Neural cell (in vitro differentiated cells): ENCODE measurements around the gene PRELID2. TPM values are rescaled to one million over a fixed set of nuclear protein-coding genes. Genes with fewer than 3 reads are reported as not detected.

Experiments
- H2AFZ ChIP-seq: fragments of 200-600, 300-800 bp; sonication (generic), shearing (Covaris generic); 2 replicates; pipeline ENCODE4 v1.6.0; 2014; ENCODE audit warnings: low read depth, mild to moderate bottlenecking, antibody characterized with exemption, low read length, moderate library complexity
- H3F3A ChIP-seq: fragments of 200-600 bp; shearing (Covaris generic); 2 replicates; pipeline ENCODE4 v1.6.1; 2016; ENCODE audit warnings: mild to moderate bottlenecking, moderate library complexity, mixed read lengths, antibody characterized with exemption, low read length; ENCODE audit not compliant: insufficient read depth, poor library complexity, severe bottlenecking
- H3K27ac ChIP-seq: fragments of 200-600, 300-800 bp; sonication (generic), shearing (Covaris generic); 2 replicates; pipeline ENCODE4 v1.5.1; 2014; ENCODE audit warnings: mild to moderate bottlenecking, low read length, moderate library complexity
- H3K27me3 ChIP-seq: fragments of 300-800, 200-600 bp; sonication (generic), shearing (Covaris generic); 2 replicates; pipeline ENCODE4 v1.6.0; 2014; ENCODE audit warnings: mild to moderate bottlenecking, low read depth, low read length, moderate library complexity; ENCODE audit not compliant: insufficient read depth
- H3K36me3 ChIP-seq: fragments of 300-800, 200-600 bp; sonication (generic), shearing (Covaris generic); 2 replicates; pipeline ENCODE4 v1.5.1; 2014; ENCODE audit warnings: mild to moderate bottlenecking, antibody characterized with exemption, low read length, moderate library complexity; ENCODE audit not compliant: insufficient read depth
- H3K4me2 ChIP-seq: fragments of 300-800, 200-600 bp; sonication (generic), shearing (Covaris generic); 2 replicates; pipeline ENCODE4 v1.6.0; 2014; ENCODE audit warnings: mild to moderate bottlenecking, low read length
- H3K4me3 ChIP-seq: fragments of 300-800, 200-600 bp; sonication (generic), shearing (Covaris generic); 2 replicates; pipeline ENCODE4 v1.5.1; 2014; ENCODE audit warnings: mild to moderate bottlenecking, low read length, moderate library complexity
- H3K79me2 ChIP-seq: fragments of 200-600 bp; shearing (Covaris generic); replicated peaks from 2 replicates; pipeline ENCODE4 v1.6.0; 2014; ENCODE audit warnings: mild to moderate bottlenecking, low read length, moderate library complexity; ENCODE audit not compliant: insufficient read depth
- H3K9ac ChIP-seq: fragments of 300-800, 200-600 bp; sonication (generic), shearing (Covaris generic); 2 replicates; pipeline ENCODE4 v1.6.1; 2016; ENCODE audit warnings: mild to moderate bottlenecking, low read length, mixed read lengths
- H3K9me2 ChIP-seq: fragments of 200-600 bp; shearing (Covaris generic); 2 replicates; pipeline ENCODE4 v1.6.1; 2016; ENCODE audit warnings: mild to moderate bottlenecking, low read length, mixed read lengths; ENCODE audit not compliant: insufficient read depth
- H3K9me3 ChIP-seq: fragments of 200-600, 300-800 bp; sonication (generic), shearing (Covaris generic); 2 replicates; pipeline ENCODE4 v1.6.1; 2016; ENCODE audit warnings: mild to moderate bottlenecking, mixed run types, low read length, moderate library complexity, mixed read lengths
- H4K20me1 ChIP-seq: fragments of 200-600 bp; shearing (Covaris generic); 2 replicates; pipeline ENCODE4 v1.6.1; 2016; ENCODE audit warnings: mild to moderate bottlenecking, mixed run types; ENCODE audit not compliant: insufficient read depth
- EP300 ChIP-seq: fragments of 450-650 bp; conservative IDR thresholded peaks from 2 replicates; pipeline ENCODE4 v1.6.1; 2014; ENCODE audit warnings: antibody characterized with exemption, mild to moderate bottlenecking, moderate library complexity; ENCODE audit not compliant: poor library complexity, severe bottlenecking
- EZH2 ChIP-seq: fragments of 200-600, 300-800 bp; shearing (Covaris generic), sonication (generic); IDR thresholded peaks from 2 replicates; pipeline ENCODE4 v1.6.1; 2014; ENCODE audit warnings: antibody characterized with exemption, low read length, borderline replicate concordance, mild to moderate bottlenecking; ENCODE audit not compliant: insufficient read depth, poor library complexity, severe bottlenecking
- MXI1 ChIP-seq: fragments of 450-650 bp; conservative IDR thresholded peaks from 2 replicates; pipeline ENCODE4 v1.6.1; 2014; ENCODE audit warnings: antibody characterized with exemption, mild to moderate bottlenecking; ENCODE audit not compliant: poor library complexity, severe bottlenecking
- POLR2AphosphoS5 ChIP-seq: IDR thresholded peaks from 2 replicates; pipeline ENCODE4 v1.6.1; 2012
- RAD21 ChIP-seq: fragments of 450-650 bp; conservative IDR thresholded peaks from 2 replicates; pipeline ENCODE4 v1.6.1; 2014; ENCODE audit warnings: antibody characterized with exemption, mild to moderate bottlenecking, moderate library complexity
- REST ChIP-seq: IDR thresholded peaks from 2 replicates; pipeline ENCODE4 v1.6.1; 2012; ENCODE audit warnings: borderline replicate concordance
- TAF1 ChIP-seq: IDR thresholded peaks from 2 replicates; pipeline ENCODE4 v1.6.1; 2012; ENCODE audit warnings: low read depth
- polyA plus RNA-seq: library from polyadenylated mRNA; depleted of rRNA; stranded (reverse); fragments of >200 nt; gene quantifications from 2 replicates; pipeline ENCODE4 v1.2.3, GENCODE V29; 2014

The PRELID2 gene
- polyA plus RNA-seq, 1 donor from 2014 or later, result not detected

- TF ChIP-seq EZH2, result no peak
- TF ChIP-seq POLR2AphosphoS5, result no peak
Observed at GRCh38 chr5:145787001-145787400, 48.1 kb downstream of the PRELID2 start (continued).

- no peaks in the 10 kb centered on the region for H3K9me3 ChIP-seq
- H3K36me3 ChIP-seq, result no peaks in the 10 kb centered on the region
- H3K79me2 ChIP-seq, result no peaks in the 10 kb centered on the region
- H3F3A ChIP-seq, result no peaks in the 10 kb centered on the region
- no peak for TF ChIP-seq RAD21
- TF ChIP-seq REST, result no peak
- TF ChIP-seq EP300, result no peak
- TF ChIP-seq MXI1, result no peak
- no peak for TF ChIP-seq TAF1
- H3K27ac ChIP-seq, result no peak overlapping the region
- no peak overlapping the region for H2AFZ ChIP-seq
- H3K4me2 ChIP-seq, result no peak overlapping the region
- H3K4me3 ChIP-seq, result no peak overlapping the region
- no peak overlapping the region for H3K9ac ChIP-seq
- H3K27me3 ChIP-seq, result no peaks in the 10 kb centered on the region
- no peaks in the 10 kb centered on the region for H3K9me2 ChIP-seq
- no peaks in the 10 kb centered on the region for H4K20me1 ChIP-seq
Observed at GRCh38 chr5:145780982-145781381, 54.2 kb downstream of the PRELID2 start.

- H3K79me2 ChIP-seq, result no peaks in the 10 kb centered on the region
- H4K20me1 ChIP-seq, result no peaks in the 10 kb centered on the region
- no peak for TF ChIP-seq REST
- no peak overlapping the region for H3K9ac ChIP-seq
- no peaks in the 10 kb centered on the region for H3K9me2 ChIP-seq
- no peak overlapping the region for H3K27ac ChIP-seq
- no peaks in the 10 kb centered on the region for H3K9me3 ChIP-seq
- no peak overlapping the region for H3K4me3 ChIP-seq
- no peaks in the 10 kb centered on the region for H3F3A ChIP-seq
- no peak overlapping the region for H3K4me2 ChIP-seq
- H3K36me3 ChIP-seq, result no peaks in the 10 kb centered on the region
- no peak overlapping the region for H2AFZ ChIP-seq
- no peaks in the 10 kb centered on the region for H3K27me3 ChIP-seq
Observed at GRCh38 chr5:145778144-145778900, 56.8 kb downstream of the PRELID2 start.
